ENCODE measurements around the gene ZFHX3. TPM values are rescaled to one million over a fixed set of nuclear protein-coding genes. Genes with fewer than 3 reads are reported as not detected.

The ZFHX3 gene
- total RNA-seq, 1 donor from 2014 or later, result 34.8 TPM

DNA sequence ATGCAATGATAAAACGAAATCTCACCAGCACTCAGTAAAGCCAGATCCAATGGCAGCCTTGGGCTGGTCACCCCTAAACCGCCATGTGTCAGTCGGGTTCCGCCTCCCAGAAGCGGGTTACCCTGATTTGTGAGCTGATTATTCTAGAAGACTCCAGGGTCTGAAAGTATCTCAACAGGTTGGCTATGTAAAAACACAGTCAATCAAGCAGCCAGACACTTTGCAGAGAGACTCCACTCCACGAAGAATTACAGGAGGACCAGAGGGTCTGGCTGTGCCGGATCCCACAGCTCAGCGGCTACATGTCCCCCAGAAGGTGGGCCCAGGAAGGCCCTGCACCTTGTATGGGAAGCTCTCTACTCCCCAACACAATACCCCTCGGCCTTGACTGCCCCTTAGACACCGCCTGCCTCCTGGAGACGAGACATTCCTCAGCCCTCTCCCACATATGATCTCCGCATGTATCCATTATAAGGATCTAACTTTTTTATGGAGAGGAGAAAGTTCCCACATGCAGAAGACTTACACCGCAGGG, 23.3 kb downstream of the ZFHX3 start:
- no peaks in the 10 kb centered on the region for H3K36me3 ChIP-seq
- H3K27ac ChIP-seq, result peak overlapping the region; percentile 68 to 79
- no peaks in the 10 kb centered on the region for H3K27me3 ChIP-seq
- H3K9me3 ChIP-seq, result no peaks in the 10 kb centered on the region
- H3K4me3 ChIP-seq, result peak overlapping the region in 1 of 2 donors; percentile 34
- DNase-seq (ENCODE audit: low spot score in 2 of 2), result peak in 1 of 2 donors; percentile 55
- TF ChIP-seq, protein P1, sequence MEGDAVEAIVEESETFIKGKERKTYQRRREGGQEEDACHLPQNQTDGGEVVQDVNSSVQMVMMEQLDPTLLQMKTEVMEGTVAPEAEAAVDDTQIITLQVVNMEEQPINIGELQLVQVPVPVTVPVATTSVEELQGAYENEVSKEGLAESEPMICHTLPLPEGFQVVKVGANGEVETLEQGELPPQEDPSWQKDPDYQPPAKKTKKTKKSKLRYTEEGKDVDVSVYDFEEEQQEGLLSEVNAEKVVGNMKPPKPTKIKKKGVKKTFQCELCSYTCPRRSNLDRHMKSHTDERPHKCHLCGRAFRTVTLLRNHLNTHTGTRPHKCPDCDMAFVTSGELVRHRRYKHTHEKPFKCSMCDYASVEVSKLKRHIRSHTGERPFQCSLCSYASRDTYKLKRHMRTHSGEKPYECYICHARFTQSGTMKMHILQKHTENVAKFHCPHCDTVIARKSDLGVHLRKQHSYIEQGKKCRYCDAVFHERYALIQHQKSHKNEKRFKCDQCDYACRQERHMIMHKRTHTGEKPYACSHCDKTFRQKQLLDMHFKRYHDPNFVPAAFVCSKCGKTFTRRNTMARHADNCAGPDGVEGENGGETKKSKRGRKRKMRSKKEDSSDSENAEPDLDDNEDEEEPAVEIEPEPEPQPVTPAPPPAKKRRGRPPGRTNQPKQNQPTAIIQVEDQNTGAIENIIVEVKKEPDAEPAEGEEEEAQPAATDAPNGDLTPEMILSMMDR (IDR thresholded peaks at IDR 0.05), result no peak
- peaks cover 24 to 51% of the 10 kb centered on the region in 2 donors for H3K4me1 ChIP-seq
- intact Hi-C loops (cut with DNase I), result loop anchor here (2.0 to 10.0 kb wide), 2 partner anchors 20 to 360 kb away; no protein-coding TSS in a partner anchor

DNA sequence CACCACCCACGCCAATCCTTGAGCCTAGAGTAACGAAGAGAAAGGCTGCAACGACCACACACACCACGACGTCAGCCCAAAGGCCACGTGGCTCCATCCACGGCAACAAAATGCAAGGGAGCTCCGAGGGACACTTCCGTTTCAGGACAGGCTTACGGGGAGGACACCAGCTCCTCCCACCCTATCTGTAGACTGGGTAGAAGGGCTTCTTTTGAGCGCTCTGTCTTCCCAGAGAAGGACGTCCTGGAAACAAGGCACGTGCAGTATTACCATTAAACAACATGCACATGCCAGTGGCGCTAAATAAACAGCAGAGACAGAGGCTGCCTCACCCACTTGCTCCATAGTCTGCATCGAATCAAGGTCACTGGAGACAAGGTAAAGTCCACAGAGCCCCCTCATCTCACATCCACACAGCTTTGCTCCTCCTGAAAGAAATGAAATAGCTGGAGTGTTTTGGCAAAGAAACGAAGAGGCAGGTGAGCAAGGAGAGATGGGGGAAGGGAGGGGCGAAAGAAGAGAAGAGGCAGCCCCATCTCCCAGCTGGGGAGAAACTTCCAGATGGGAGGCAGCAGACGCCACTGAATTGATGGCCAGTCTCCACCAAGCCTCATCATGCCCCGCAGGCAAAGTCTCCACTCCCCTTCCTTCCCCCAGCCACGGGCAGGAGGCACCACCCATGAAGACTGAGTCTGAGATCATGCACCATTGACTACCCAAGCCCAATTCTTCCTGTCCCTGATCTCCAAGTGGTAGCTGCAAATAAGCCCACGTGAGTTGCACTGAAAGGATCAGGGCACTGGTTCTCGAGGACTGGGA, 24.0 kb downstream of the ZFHX3 start:
- intact Hi-C loops (cut with DNase I), result loop anchor here (2.0 to 10.0 kb wide), 2 partner anchors 21 to 359 kb away; no protein-coding TSS in a partner anchor
- H3K27ac ChIP-seq, result peak overlapping the region; percentile 68 to 79

DNA sequence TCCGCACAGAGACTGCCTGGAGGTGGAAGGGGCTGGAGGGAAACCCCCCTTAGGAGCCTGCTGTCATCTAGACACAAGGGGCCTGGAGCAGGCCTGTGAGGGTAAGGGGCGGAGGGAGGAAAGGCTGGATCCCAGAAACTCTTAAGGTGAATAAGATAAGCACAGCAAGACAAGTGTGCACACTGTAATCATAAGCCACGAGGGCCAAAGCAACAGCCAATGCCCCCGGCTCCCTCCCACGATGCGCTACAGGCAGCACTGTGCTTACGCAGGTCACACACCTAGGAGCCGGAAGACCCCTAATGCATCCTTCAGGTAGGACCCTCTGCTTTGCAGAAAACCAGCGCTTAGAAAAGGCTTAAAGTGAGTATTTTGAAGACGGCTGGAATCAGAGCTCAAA, 24.6 kb downstream of the ZFHX3 start:
- no peaks in the 10 kb centered on the region for H3K9me3 ChIP-seq
- H3K4me1 ChIP-seq, result peaks cover 37 to 63% of the 10 kb centered on the region in 2 donors
- peak in 1 of 2 donors; percentile 30 for DNase-seq (ENCODE audit: low spot score in 2 of 2)
- H3K36me3 ChIP-seq, result no peaks in the 10 kb centered on the region
- TF ChIP-seq, protein P1 (IDR thresholded peaks at IDR 0.05), result no peak
- peak overlapping the region in 1 of 2 donors; percentile 79 for H3K27ac ChIP-seq
- no peak overlapping the region for H3K4me3 ChIP-seq
- H3K27me3 ChIP-seq, result no peaks in the 10 kb centered on the region
- intact Hi-C loops (cut with DNase I), result loop anchor here (10.0 kb wide), 1 partner anchor 359 kb away; no protein-coding TSS in a partner anchor

More for the DNA sequence above, 24.0 kb downstream of the ZFHX3 start:
- Histone ChIP-seq H3K4me1 (peaks cover 31 to 58% of the 10 kb centered on the region in 2 donors), H3K36me3 (no peaks in the 10 kb centered on the region), H3K4me3 (no peak overlapping the region), H3K9me3 (no peaks in the 10 kb centered on the region), H3K27me3 (no peaks in the 10 kb centered on the region)
- DNase-seq (ENCODE audit: low spot score in 2 of 2), result peak in 1 of 2 donors; percentile 52
- TF ChIP-seq, protein P1 (IDR thresholded peaks at IDR 0.05), result no peak

DNA sequence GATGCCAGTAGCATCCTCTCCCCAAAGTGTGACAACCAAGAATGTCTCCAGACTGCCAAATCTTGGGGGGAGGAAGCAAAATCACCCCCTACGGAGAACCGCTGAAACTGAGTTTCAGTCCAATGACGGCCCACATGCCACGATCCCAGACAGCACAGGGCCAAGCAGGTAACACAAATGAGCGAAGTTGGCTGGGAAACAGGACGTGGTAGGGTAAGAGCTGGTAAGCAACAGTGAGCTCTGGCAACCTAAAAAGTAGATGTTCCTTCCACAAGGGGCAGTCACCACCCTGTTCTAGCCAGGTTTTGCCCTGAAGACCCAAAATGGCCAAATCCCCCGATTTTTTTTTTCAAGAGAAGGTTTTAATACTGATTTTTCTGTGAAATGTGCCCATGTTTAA, 25.4 kb downstream of the ZFHX3 start:
- H3K36me3 ChIP-seq, result no peaks in the 10 kb centered on the region
- peak in 1 of 2 donors; percentile 43 for DNase-seq (ENCODE audit: low spot score in 2 of 2)
- H3K27ac ChIP-seq, result peak overlapping the region; percentile 30 to 47
- H3K4me1 ChIP-seq, result peaks cover 34 to 58% of the 10 kb centered on the region in 2 donors
- H3K9me3 ChIP-seq, result no peaks in the 10 kb centered on the region
- TF ChIP-seq, protein P1 (IDR thresholded peaks at IDR 0.05), result no peak
- no peaks in the 10 kb centered on the region for H3K27me3 ChIP-seq
- intact Hi-C loops (cut with DNase I), result loop anchor here (10.0 kb wide), 1 partner anchor 358 kb away; no protein-coding TSS in a partner anchor
- no peak overlapping the region for H3K4me3 ChIP-seq

- Histone ChIP-seq H3K4me3 (no peak overlapping the region), H3K4me1 (peaks cover 29 to 60% of the 10 kb centered on the region in 2 donors), H3K36me3 (no peaks in the 10 kb centered on the region), H3K9me3 (no peaks in the 10 kb centered on the region), H3K27me3 (no peaks in the 10 kb centered on the region), H3K27ac (peak overlapping the region; percentile 30 to 47)
- intact Hi-C loops (cut with DNase I), result loop anchor here (2.0 to 10.0 kb wide), 2 partner anchors 31 to 357 kb away; no protein-coding TSS in a partner anchor
- peak in 1 of 2 donors; percentile 60 for DNase-seq (ENCODE audit: low spot score in 2 of 2)
- TF ChIP-seq, protein P1 (IDR thresholded peaks at IDR 0.05), result no peak
Observed at GRCh38 chr16:73021866-73022495, 25.9 kb downstream of the ZFHX3 start.
